GM23338 (cell line): Measurements from ENCODE around the gene ZSWIM1. TPM values are rescaled to one million over a fixed set of nuclear protein-coding genes. Genes with fewer than 3 reads are reported as not detected.

Experiments used
- ATAC-seq: fragments of 200-7000 bp; cut with Tn5 transposase; 3 replicates; pipeline ENCODE4 v1.9.1; 2020
- DNase-seq: peaks from one replicate; pipeline ENCODE4 v3.0.0-alpha.2; 2015; ENCODE audit warnings: low spot score
- H2AFZ ChIP-seq: fragments of 200-600 bp; sonication (generic); 2 replicates; pipeline ENCODE4 v1.8.0; 2016; ENCODE audit warnings: antibody characterized with exemption, mild to moderate bottlenecking, moderate library complexity
- H3F3A ChIP-seq: fragments of 200-600 bp; sonication (generic); replicated peaks from 2 replicates; pipeline ENCODE4 v1.8.0; 2017; ENCODE audit warnings: antibody characterized with exemption, mixed run types, low read depth
- H3K27ac ChIP-seq: fragments of 200-600 bp; sonication (generic); 2 replicates; pipeline ENCODE4 v1.6.1; 2016; ENCODE audit warnings: low read depth
- H3K27me3 ChIP-seq: fragments of 200-600 bp; sonication (generic); 2 replicates; pipeline ENCODE4 v1.8.0; 2016; ENCODE audit warnings: mild to moderate bottlenecking, mixed run types, moderate library complexity; ENCODE audit not compliant: insufficient read depth
- H3K36me3 ChIP-seq: fragments of 200-600 bp; sonication (generic); 2 replicates; pipeline ENCODE4 v1.8.0; 2016; ENCODE audit warnings: mild to moderate bottlenecking; ENCODE audit not compliant: insufficient read depth
- H3K4me1 ChIP-seq: fragments of 200-600 bp; sonication (generic); 2 replicates; pipeline ENCODE4 v1.8.0; 2016; ENCODE audit warnings: mild to moderate bottlenecking, moderate library complexity; ENCODE audit not compliant: insufficient read depth
- H3K4me2 ChIP-seq: fragments of 200-600 bp; sonication (generic); 2 replicates; pipeline ENCODE4 v1.7.1; 2017; ENCODE audit warnings: mixed run types
- H3K4me3 ChIP-seq: fragments of 200-600 bp; sonication (generic); 2 replicates; pipeline ENCODE4 v1.6.1; 2016; ENCODE audit warnings: mixed run types
- H3K79me2 ChIP-seq: fragments of 200-600 bp; sonication (generic); replicated peaks from 2 replicates; pipeline ENCODE4 v1.8.0; 2017; ENCODE audit warnings: mild to moderate bottlenecking; ENCODE audit not compliant: insufficient read depth
- H3K9me2 ChIP-seq: fragments of 200-600 bp; sonication (generic); 2 replicates; pipeline ENCODE4 v1.8.0; 2017; ENCODE audit not compliant: insufficient read depth
- H4K20me1 ChIP-seq: fragments of 200-600 bp; sonication (generic); replicated peaks from 2 replicates; pipeline ENCODE4 v1.8.0; 2017; ENCODE audit warnings: mild to moderate bottlenecking; ENCODE audit not compliant: insufficient read depth
- H3K27ac Mint-ChIP-seq: 2 replicates; pipeline ENCODE4 v1.8.0; 2020; ENCODE audit warnings: inconsistent platforms, mild to moderate bottlenecking, moderate library complexity, mixed read lengths
- H3K27me3 Mint-ChIP-seq: 3 replicates; pipeline ENCODE4 v1.8.0; 2022; ENCODE audit warnings: low read depth, mild to moderate bottlenecking, moderate library complexity, mixed read lengths, inconsistent platforms; ENCODE audit not compliant: insufficient read depth, poor library complexity
- H3K36me3 Mint-ChIP-seq: 3 replicates; pipeline ENCODE4 v1.8.0; 2021; ENCODE audit warnings: low read depth, mild to moderate bottlenecking, inconsistent platforms, moderate library complexity, mixed read lengths
- H3K4me1 Mint-ChIP-seq: 3 replicates; pipeline ENCODE4 v1.8.0; 2020; ENCODE audit warnings: mild to moderate bottlenecking, inconsistent platforms, mixed read lengths
- H3K4me3 Mint-ChIP-seq: 3 replicates; pipeline ENCODE4 v1.8.0; 2021; ENCODE audit warnings: moderate library complexity, mild to moderate bottlenecking, inconsistent platforms, mixed read lengths
- H3K9me3 Mint-ChIP-seq: 3 replicates; pipeline ENCODE4 v1.8.0; 2020; ENCODE audit warnings: moderate library complexity, mild to moderate bottlenecking, inconsistent platforms, mixed read lengths
- CREB1 ChIP-seq: fragments of 250-450 bp; sonication (Bioruptor Pico); IDR thresholded peaks from 2 replicates; pipeline ENCODE4 v1.5.0; 2020; ENCODE audit warnings: low read depth, mild to moderate bottlenecking, moderate library complexity
- EZH2 ChIP-seq: fragments of 200-600 bp; sonication (generic); IDR thresholded peaks from one replicate; pipeline ENCODE4 v1.8.0; 2017; ENCODE audit warnings: antibody characterized with exemption, mild to moderate bottlenecking, low read depth; ENCODE audit not compliant: unreplicated experiment
- EZH2phosphoT487 ChIP-seq: fragments of 200-600 bp; sonication (generic); IDR thresholded peaks from one replicate; pipeline ENCODE4 v1.8.1; 2018; ENCODE audit warnings: antibody characterized with exemption; ENCODE audit not compliant: unreplicated experiment
- JUNB ChIP-seq: IDR thresholded peaks from one replicate; pipeline ENCODE4 v1.6.1; 2016; ENCODE audit warnings: antibody characterized with exemption; ENCODE audit not compliant: unreplicated experiment
- NANOG ChIP-seq: IDR thresholded peaks from 2 replicates; pipeline ENCODE4 v1.6.1; 2016; ENCODE audit warnings: antibody characterized with exemption, borderline replicate concordance
- POLR2AphosphoS5 ChIP-seq: IDR thresholded peaks from 2 replicates; pipeline ENCODE4 v1.6.1; 2016; ENCODE audit warnings: antibody characterized with exemption, low read depth
- STAT1 ChIP-seq: IDR thresholded peaks from one replicate; pipeline ENCODE4 v1.6.1; 2016; ENCODE audit warnings: antibody characterized with exemption; ENCODE audit not compliant: unreplicated experiment
- ZNF114 ChIP-seq: fragments of 250-450 bp; sonication (Bioruptor Pico); IDR thresholded peaks from 2 replicates; pipeline ENCODE4 v1.5.0; 2020; ENCODE audit warnings: mild to moderate bottlenecking, moderate library complexity
- ZNF331 ChIP-seq: fragments of 250-450 bp; sonication (Bioruptor Pico); IDR thresholded peaks from 2 replicates; pipeline ENCODE4 v1.5.0; 2020; ENCODE audit warnings: low read depth, mild to moderate bottlenecking, moderate library complexity
- polyA plus RNA-seq: library from polyadenylated mRNA; unstranded; fragments of >200 nt; fragmentation: Nextera tagmentation; extraction: Ambion mirVana; gene quantifications from 2 replicates; pipeline ENCODE4 v1.2.1, GENCODE V29; 2016
- total RNA-seq: library from RNA; depleted of rRNA; stranded (reverse); fragments of >200 nt; shearing (Covaris generic); gene quantifications from 2 replicates; pipeline ENCODE4 v1.2.3, GENCODE V29; 2014
- TF ChIP-seq, protein P1 (sequence below): IDR thresholded peaks from 2 replicates; pipeline ENCODE4 v1.6.1; 2016; ENCODE audit warnings: antibody characterized with exemption
- TF ChIP-seq, protein P2 (sequence below): fragments of 250-450 bp; sonication (Bioruptor Pico); IDR thresholded peaks from 2 replicates; pipeline ENCODE4 v1.5.0; 2020; ENCODE audit warnings: mild to moderate bottlenecking, moderate library complexity
- TF ChIP-seq, protein P3 (sequence below): IDR thresholded peaks from one replicate; pipeline ENCODE4 v1.6.1; 2018; ENCODE audit warnings: antibody characterized with exemption; ENCODE audit not compliant: unreplicated experiment
- TF ChIP-seq, protein P4 (sequence below), 2 experiments: fragments of 200-600 bp in 1 of 2; sonication (generic) in 1 of 2; conservative IDR thresholded peaks; 2 replicates each; pipeline versions ENCODE4 v1.5.1 to v1.6.1; 2016 to 2017; ENCODE audit warnings: antibody characterized with exemption in 2 of 2, low read depth in 2 of 2, mild to moderate bottlenecking in 2 of 2, moderate library complexity in 1 of 2

Gene ZSWIM1
- total and polyA plus RNA-seq, 2 experiments from 2014 or later, result 11.5 to 16.2 TPM

DNA sequence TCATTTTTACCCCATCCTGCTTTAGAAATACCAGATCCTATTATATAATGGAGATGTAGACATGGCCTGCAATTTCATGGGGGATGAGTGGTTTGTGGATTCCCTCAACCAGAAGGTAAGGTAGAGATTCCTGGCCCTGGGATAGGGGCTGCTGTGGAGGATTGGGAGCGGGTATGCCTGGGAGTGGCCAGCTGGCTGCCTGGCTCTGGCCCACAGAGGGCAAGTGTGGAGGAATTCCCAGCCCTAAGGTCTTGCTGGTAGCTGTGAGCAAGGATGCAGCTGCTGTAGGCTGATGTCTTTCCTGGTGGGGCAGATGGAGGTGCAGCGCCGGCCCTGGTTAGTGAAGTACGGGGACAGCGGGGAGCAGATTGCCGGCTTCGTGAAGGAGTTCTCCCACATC is 16.7 kb downstream of the ZSWIM1 start:
- H3K4me1 Mint-ChIP-seq, result no peaks in the 10 kb centered on the region; the same call in 2 of the 3 replicates
- peaks cover 14% of the 10 kb centered on the region for H3K27me3 Mint-ChIP-seq
- Histone ChIP-seq H3K27ac (no peak overlapping the region), H3K9me2 (no peaks in the 10 kb centered on the region), H3K27me3 (no peaks in the 10 kb centered on the region), H4K20me1 (no peaks in the 10 kb centered on the region; the same call in 1 of the 2 replicates), H3K4me1 (no peaks in the 10 kb centered on the region), H3K79me2 (no peaks in the 10 kb centered on the region), H2AFZ (no peak overlapping the region), H3K4me2 (no peak overlapping the region), H3K4me3 (no peak overlapping the region), H3K36me3 (0 out of 2 replicates have a peak, but pooled peaks cover 7% of the 10 kb centered on the region), H3F3A (0 out of 2 replicates have a peak, but pooled peaks cover 6% of the 10 kb centered on the region)
- H3K9me3 Mint-ChIP-seq, result no peaks in the 10 kb centered on the region
- no peak overlapping the region for H3K4me3 Mint-ChIP-seq
- H3K36me3 Mint-ChIP-seq, result peaks cover 59% of the 10 kb centered on the region
- no peak for DNase-seq
- no peak overlapping the region for H3K27ac Mint-ChIP-seq
- TF ChIP-seq, protein P1, sequence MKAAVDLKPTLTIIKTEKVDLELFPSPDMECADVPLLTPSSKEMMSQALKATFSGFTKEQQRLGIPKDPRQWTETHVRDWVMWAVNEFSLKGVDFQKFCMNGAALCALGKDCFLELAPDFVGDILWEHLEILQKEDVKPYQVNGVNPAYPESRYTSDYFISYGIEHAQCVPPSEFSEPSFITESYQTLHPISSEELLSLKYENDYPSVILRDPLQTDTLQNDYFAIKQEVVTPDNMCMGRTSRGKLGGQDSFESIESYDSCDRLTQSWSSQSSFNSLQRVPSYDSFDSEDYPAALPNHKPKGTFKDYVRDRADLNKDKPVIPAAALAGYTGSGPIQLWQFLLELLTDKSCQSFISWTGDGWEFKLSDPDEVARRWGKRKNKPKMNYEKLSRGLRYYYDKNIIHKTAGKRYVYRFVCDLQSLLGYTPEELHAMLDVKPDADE, result no peak
- TF ChIP-seq CREB1 (no peak), EZH2phosphoT487 (no peak), POLR2AphosphoS5 (no peak; the same call in 1 of the 2 replicates), ZNF331 (CRISPR knock-in tag) (no peak), ZNF114 (no peak), JUNB (no peak), EZH2 (no peak), STAT1 (no peak), NANOG (no peak)
- TF ChIP-seq, protein P2, sequence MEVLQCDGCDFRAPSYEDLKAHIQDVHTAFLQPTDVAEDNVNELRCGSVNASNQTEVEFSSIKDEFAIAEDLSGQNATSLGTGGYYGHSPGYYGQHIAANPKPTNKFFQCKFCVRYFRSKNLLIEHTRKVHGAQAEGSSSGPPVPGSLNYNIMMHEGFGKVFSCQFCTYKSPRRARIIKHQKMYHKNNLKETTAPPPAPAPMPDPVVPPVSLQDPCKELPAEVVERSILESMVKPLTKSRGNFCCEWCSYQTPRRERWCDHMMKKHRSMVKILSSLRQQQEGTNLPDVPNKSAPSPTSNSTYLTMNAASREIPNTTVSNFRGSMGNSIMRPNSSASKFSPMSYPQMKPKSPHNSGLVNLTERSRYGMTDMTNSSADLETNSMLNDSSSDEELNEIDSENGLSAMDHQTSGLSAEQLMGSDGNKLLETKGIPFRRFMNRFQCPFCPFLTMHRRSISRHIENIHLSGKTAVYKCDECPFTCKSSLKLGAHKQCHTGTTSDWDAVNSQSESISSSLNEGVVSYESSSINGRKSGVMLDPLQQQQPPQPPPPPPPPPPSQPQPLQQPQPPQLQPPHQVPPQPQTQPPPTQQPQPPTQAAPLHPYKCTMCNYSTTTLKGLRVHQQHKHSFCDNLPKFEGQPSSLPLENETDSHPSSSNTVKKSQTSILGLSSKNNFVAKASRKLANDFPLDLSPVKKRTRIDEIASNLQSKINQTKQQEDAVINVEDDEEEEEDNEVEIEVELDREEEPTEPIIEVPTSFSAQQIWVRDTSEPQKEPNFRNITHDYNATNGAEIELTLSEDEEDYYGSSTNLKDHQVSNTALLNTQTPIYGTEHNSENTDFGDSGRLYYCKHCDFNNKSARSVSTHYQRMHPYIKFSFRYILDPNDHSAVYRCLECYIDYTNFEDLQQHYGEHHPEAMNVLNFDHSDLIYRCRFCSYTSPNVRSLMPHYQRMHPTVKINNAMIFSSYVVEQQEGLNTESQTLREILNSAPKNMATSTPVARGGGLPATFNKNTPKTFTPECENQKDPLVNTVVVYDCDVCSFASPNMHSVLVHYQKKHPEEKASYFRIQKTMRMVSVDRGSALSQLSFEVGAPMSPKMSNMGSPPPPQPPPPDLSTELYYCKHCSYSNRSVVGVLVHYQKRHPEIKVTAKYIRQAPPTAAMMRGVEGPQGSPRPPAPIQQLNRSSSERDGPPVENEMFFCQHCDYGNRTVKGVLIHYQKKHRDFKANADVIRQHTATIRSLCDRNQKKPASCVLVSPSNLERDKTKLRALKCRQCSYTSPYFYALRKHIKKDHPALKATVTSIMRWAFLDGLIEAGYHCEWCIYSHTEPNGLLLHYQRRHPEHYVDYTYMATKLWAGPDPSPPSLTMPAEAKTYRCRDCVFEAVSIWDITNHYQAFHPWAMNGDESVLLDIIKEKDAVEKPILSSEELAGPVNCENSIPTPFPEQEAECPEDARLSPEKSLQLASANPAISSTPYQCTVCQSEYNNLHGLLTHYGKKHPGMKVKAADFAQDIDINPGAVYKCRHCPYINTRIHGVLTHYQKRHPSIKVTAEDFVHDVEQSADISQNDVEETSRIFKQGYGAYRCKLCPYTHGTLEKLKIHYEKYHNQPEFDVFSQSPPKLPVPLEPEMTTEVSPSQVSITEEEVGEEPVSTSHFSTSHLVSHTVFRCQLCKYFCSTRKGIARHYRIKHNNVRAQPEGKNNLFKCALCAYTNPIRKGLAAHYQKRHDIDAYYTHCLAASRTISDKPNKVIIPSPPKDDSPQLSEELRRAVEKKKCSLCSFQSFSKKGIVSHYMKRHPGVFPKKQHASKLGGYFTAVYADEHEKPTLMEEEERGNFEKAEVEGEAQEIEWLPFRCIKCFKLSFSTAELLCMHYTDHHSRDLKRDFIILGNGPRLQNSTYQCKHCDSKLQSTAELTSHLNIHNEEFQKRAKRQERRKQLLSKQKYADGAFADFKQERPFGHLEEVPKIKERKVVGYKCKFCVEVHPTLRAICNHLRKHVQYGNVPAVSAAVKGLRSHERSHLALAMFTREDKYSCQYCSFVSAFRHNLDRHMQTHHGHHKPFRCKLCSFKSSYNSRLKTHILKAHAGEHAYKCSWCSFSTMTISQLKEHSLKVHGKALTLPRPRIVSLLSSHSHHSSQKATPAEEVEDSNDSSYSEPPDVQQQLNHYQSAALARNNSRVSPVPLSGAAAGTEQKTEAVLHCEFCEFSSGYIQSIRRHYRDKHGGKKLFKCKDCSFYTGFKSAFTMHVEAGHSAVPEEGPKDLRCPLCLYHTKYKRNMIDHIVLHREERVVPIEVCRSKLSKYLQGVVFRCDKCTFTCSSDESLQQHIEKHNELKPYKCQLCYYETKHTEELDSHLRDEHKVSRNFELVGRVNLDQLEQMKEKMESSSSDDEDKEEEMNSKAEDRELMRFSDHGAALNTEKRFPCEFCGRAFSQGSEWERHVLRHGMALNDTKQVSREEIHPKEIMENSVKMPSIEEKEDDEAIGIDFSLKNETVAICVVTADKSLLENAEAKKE, result no peak
- TF ChIP-seq, protein P3, sequence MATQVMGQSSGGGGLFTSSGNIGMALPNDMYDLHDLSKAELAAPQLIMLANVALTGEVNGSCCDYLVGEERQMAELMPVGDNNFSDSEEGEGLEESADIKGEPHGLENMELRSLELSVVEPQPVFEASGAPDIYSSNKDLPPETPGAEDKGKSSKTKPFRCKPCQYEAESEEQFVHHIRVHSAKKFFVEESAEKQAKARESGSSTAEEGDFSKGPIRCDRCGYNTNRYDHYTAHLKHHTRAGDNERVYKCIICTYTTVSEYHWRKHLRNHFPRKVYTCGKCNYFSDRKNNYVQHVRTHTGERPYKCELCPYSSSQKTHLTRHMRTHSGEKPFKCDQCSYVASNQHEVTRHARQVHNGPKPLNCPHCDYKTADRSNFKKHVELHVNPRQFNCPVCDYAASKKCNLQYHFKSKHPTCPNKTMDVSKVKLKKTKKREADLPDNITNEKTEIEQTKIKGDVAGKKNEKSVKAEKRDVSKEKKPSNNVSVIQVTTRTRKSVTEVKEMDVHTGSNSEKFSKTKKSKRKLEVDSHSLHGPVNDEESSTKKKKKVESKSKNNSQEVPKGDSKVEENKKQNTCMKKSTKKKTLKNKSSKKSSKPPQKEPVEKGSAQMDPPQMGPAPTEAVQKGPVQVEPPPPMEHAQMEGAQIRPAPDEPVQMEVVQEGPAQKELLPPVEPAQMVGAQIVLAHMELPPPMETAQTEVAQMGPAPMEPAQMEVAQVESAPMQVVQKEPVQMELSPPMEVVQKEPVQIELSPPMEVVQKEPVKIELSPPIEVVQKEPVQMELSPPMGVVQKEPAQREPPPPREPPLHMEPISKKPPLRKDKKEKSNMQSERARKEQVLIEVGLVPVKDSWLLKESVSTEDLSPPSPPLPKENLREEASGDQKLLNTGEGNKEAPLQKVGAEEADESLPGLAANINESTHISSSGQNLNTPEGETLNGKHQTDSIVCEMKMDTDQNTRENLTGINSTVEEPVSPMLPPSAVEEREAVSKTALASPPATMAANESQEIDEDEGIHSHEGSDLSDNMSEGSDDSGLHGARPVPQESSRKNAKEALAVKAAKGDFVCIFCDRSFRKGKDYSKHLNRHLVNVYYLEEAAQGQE, result no peak
- TF ChIP-seq, protein P4, sequence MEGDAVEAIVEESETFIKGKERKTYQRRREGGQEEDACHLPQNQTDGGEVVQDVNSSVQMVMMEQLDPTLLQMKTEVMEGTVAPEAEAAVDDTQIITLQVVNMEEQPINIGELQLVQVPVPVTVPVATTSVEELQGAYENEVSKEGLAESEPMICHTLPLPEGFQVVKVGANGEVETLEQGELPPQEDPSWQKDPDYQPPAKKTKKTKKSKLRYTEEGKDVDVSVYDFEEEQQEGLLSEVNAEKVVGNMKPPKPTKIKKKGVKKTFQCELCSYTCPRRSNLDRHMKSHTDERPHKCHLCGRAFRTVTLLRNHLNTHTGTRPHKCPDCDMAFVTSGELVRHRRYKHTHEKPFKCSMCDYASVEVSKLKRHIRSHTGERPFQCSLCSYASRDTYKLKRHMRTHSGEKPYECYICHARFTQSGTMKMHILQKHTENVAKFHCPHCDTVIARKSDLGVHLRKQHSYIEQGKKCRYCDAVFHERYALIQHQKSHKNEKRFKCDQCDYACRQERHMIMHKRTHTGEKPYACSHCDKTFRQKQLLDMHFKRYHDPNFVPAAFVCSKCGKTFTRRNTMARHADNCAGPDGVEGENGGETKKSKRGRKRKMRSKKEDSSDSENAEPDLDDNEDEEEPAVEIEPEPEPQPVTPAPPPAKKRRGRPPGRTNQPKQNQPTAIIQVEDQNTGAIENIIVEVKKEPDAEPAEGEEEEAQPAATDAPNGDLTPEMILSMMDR (conservative IDR thresholded peaks at IDR 0.05; ENCODE audit: low read depth in 2 of 2), result no peak
- no peak for ATAC-seq
